Motor neuron (in vitro differentiated cells): Measurements from ENCODE around the gene TMEM256. TPM values are rescaled to one million over a fixed set of nuclear protein-coding genes. Genes with fewer than 3 reads are reported as not detected.
"Not testable (repeated sequence)": the region's sequence is repeated elsewhere in the genome, so short reads cannot be mapped to it uniquely, and the experiment has no call there.

Experiments used
- ATAC-seq, 8 experiments: fragments of 200-7000 bp; cut with Tn5 transposase; replicated peaks in 6 of 8; 2 replicates each; pipeline ENCODE4 v1.8.0; 2021; ENCODE audit warnings: mild to moderate bottlenecking in 8 of 8, moderate library complexity in 8 of 8
- H3K27ac ChIP-seq, 2 donors: fragments of 250-450 bp; sonication (Bioruptor Pico); 2 replicates each; pipeline ENCODE4 v1.9.0; 2021; ENCODE audit warnings: antibody characterized with exemption in 2 of 2, mild to moderate bottlenecking in 2 of 2, moderate library complexity in 1 of 2
- H3K4me1 ChIP-seq, 2 donors: fragments of 250-450 bp; sonication (Bioruptor Pico); replicated peaks in 1 of 2; 2 replicates each; pipeline ENCODE4 v1.6.1; 2021; ENCODE audit warnings: antibody characterized with exemption in 2 of 2, mild to moderate bottlenecking in 2 of 2, moderate library complexity in 1 of 2
- H3K4me3 ChIP-seq, 5 donors: fragments of 250-450 bp; sonication (Bioruptor Pico); 2 replicates each; pipeline ENCODE4 v1.9.0; 2021; ENCODE audit warnings: antibody characterized with exemption in 5 of 5, mild to moderate bottlenecking in 5 of 5, moderate library complexity in 4 of 5
- WGBS, 10 experiments: fragments of 450-650 bp; shearing (Covaris generic); methylation state at CpG; one replicate each; pipeline ENCODE4 v1.0.0; 2022; 5-methylcytosine and 5-hydroxymethylcytosine counted together
- in situ Hi-C, 9 experiments: fragments of 400-800 bp; cut with MboI; loops; one replicate each; pipeline ENCODE4 v1.15.0; 2021; ENCODE audit warnings: low sequenced_read_pairs in 9 of 9, low pct_unique_long_range_greater_than_20kb in 2 of 9; ENCODE audit not compliant: unreplicated experiment in 9 of 9
- total RNA-seq, 8 experiments: library from RNA; unstranded; fragments of 300-600 nt; gene quantifications; 2 replicates each; pipeline versions ENCODE4 v1.2.3 to v1.2.4, GENCODE V29; 2022

Gene TMEM256
- total RNA-seq, 8 experiments from 2014 or later: 50.7 to 141 (median 111) TPM

DNA sequence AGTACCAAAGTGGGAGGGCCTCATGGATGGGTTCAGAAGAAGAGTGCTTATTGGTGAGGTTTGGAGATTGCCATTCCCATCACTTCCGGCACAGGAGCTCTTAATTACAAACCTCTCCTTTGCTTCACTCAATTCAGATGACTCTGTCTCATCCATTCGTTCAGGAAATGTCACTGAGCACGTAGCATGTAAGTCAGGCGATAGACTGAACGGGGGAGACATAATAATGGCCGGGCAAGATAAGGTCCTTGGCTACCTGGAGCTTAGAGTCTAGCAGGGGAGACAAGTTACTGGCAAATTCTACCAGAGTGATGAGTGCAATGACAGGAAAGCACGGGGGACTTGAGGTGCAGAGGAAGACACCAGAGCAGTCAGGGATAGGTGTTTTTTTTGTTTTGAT, 37.9 kb downstream of the TMEM256 start:
- H3K4me1 ChIP-seq, H3K27ac ChIP-seq, H3K4me3 ChIP-seq, ATAC-seq, in situ Hi-C loops: not testable (repeated sequence)
- WGBS, 10 experiments: 60% methylated on average over 1 of the region's 7 CpGs; no CpG with 5 or more reads in 9 of the 10 experiments

DNA sequence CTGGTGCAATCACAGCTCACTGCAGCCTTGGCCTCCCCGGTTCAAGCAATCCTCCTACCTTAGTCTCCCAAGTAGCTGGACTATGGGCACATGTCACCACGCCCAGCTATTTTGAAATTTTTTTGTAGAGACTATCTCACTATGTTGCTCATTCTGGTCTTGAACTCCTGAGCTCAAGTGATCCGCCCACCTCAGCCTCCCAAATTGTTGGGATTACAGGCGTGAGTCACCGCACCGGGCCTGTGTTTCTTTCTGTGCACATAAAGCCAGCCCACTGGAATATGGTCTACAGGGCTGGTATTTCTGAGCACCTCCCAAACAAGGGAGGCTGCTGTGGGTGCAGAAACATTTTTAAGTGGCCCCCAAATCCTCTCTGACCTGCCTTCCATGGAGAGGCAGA, 40.6 kb downstream of the TMEM256 start:
- H3K27ac ChIP-seq: no peak overlapping the region
- peak in 2 of 8 experiments; percentile 41 to 67 for ATAC-seq
- in situ Hi-C loops: no loop called here
- WGBS, 10 experiments: 11 to 100% (median 93%) methylated on average over 1 to 6 of the region's 6 CpGs; no CpG with 5 or more reads in 2 of the 10 experiments
- no peak overlapping the region for H3K4me3 ChIP-seq
- peaks cover 4 to 5% of the 10 kb centered on the region in 2 donors for H3K4me1 ChIP-seq

DNA sequence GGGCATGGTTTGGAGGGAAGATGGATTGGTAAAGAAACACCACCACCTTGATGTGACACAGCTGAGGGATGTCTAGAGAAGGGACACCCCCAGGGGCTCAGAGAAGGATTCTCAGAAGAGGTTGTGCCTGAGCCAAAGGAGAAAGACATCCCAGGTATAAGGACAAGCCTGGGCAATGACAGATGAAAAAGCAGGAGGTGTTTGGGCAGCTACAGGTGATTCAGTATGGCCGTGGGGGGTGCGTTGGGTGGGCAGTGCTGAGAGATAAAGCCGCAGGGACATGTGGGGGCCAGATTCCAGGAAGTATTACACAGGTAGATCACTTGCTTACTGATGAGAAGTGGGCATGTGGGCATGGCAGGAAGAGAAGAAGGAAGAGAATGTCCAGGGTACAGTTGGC, 42.0 kb downstream of the TMEM256 start:
- no peaks in the 10 kb centered on the region for H3K4me1 ChIP-seq
- 18 to 65% (median 58%) methylated on average over 2 to 3 of the region's 3 CpGs; no CpG with 5 or more reads in 6 of the 10 experiments for WGBS, 10 experiments
- in situ Hi-C loops: no loop called here
- no peak overlapping the region for H3K27ac ChIP-seq
- H3K4me3 ChIP-seq: no peak overlapping the region
- ATAC-seq: no peak

DNA sequence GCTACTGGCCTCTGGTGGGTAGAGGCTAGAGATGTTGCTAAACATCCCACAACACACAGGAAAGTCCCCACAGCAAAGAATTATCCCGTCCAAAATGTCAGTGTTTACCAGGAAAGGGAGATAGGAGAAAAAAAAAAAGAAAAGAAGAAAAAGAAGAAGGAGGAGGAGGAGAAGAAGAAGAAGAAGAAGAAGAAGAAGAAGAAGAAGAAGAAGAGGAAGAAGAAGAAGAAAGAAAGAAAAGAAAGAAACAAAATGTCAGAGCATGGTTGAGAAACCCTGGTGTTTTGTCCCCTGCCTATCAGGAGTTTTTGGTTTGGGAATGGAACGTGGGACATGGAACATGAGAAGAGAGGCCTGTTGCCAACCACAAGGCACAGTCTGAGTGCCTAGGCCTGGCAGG, 46.5 kb downstream of the TMEM256 start:
- WGBS, 10 experiments: 8 to 100% (median 80%) methylated on average over 1 to 2 of the region's 2 CpGs; no CpG with 5 or more reads in 1 of the 10 experiments
- no peak overlapping the region for H3K4me3 ChIP-seq
- in situ Hi-C loops: no loop called here
- ATAC-seq: no peak
- no peak overlapping the region for H3K27ac ChIP-seq
- H3K4me1 ChIP-seq: peaks cover 25 to 40% of the 10 kb centered on the region in 2 donors

DNA sequence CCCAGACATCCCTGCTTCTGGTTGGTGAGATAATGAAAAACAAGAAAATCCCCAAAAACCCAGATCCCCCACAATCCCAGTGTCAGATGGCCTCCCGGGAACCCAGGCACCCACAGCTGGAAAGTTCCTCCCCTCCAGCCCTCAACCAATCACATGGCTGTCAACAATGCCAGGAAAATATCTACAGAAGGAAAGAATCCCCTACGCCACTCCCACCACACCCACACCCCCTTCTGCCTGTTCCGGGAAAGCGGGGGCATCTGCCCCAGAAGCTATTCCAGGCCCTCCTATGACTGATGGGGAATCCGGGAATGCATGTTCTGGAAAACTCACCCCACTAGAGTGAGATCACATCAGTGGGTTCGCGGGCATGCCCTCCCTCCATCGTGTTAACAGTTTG, 47.1 kb downstream of the TMEM256 start:
- H3K4me1 ChIP-seq: peaks cover 25 to 40% of the 10 kb centered on the region in 2 donors
- 40 to 91% (median 83%) methylated on average over 1 to 5 of the region's 8 CpGs; no CpG with 5 or more reads in 7 of the 10 experiments for WGBS, 10 experiments
- no peak overlapping the region for H3K27ac ChIP-seq
- H3K4me3 ChIP-seq: no peak overlapping the region
- ATAC-seq: no peak
- in situ Hi-C loops: no loop called here

DNA sequence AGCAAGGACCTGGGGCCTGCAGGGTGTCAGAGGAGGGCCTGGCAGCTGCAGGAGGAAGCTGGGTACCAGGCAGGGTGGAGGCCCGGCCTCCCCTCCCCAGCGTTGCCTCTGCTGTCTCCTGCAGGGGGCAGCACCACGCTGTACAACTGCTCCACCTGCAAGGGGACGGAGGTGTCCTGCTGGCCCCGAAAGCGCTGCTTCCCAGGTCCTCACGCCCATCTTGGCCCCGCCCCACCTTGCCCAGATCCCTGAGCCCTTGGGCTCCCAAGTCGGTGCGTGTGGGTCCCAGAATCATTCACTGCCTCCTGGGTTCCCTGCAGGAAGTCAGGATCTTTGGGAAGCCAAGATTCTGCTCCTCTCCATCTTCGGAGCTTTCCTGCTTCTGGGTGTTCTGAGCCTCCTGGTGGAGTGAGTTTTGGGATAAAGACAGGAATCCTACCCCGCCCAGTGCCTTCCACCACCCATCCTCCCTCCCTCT, 47.8 kb downstream of the TMEM256 start:
- peak in 5 of 8 experiments; percentile 2 to 46 (median 6) for ATAC-seq
- Histone ChIP-seq H3K4me1 (peaks cover 25 to 40% of the 10 kb centered on the region in 2 donors), H3K4me3 (no peak overlapping the region), H3K27ac (no peak overlapping the region)
- WGBS, 10 experiments: 13 to 26% methylated on average over 3 to 6 of the region's 12 CpGs; no CpG with 5 or more reads in 8 of the 10 experiments
- in situ Hi-C loops: no loop called here

DNA sequence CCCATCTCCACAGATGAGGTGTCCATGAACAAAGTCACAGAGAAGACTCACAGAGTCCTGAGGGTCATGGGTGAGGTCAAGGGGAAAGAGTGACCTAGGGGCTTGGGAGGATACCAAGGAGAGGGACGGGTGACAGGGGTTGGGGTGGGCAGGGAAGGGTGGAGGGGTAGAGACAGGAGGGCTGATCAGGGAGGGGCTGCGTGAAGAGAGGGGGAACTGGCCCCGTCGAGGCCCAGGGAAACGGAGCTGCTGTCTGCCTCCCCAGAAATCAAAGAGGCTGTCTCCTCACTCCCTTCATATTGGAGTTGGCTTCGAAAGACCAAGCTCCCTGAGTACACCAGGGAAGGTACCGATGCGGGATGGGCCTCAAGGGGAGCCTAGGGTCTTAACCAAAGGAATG, 48.3 kb downstream of the TMEM256 start:
- ATAC-seq: no peak
- Histone ChIP-seq H3K27ac (no peak overlapping the region), H3K4me3 (no peak overlapping the region), H3K4me1 (peaks cover 25 to 40% of the 10 kb centered on the region in 2 donors)
- in situ Hi-C loops: no loop called here
- 20% methylated on average over 2 of the region's 8 CpGs; no CpG with 5 or more reads in 9 of the 10 experiments for WGBS, 10 experiments

DNA sequence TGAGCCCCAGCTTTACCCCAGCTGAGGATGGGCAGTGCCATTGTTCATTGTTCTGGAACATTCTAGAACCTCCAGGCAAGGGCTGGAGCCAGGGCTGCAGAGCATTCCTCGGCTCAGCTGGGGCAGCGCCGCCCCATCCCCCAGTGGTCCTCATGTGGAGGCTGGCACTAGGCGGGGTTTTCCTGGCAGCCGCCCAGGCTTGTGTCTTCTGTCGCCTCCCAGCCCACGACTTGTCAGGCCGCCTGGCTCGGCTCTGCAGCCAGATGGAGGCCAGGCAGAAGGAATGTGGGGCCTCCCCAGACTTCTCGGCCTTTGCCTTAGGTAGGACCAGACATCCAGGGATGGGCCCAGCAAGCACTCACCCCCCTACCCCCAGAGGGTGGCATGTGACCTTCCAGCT, 48.8 kb downstream of the TMEM256 start, which contains the start of gene TMEM95:
TMEM95 (plus strand) TSS at position 104 of the 400 bp plus-strand sequence; CDS start at position 153, 49 bp downstream.
- WGBS, 10 experiments: 0 to 78% (median 10%) methylated on average over 1 to 7 of the region's 10 CpGs; no CpG with 5 or more reads in 6 of the 10 experiments
- Histone ChIP-seq H3K4me3 (peak within 1 kb of the TSS in 2 of 5 donors; percentile 4 to 13), H3K4me1 (peaks cover 25 to 40% of the 10 kb centered on the region in 2 donors), H3K27ac (no peak within 1 kb of the TSS)
- peak in 1 of 8 experiments; percentile 1 for ATAC-seq
- in situ Hi-C loops: no loop called here

DNA sequence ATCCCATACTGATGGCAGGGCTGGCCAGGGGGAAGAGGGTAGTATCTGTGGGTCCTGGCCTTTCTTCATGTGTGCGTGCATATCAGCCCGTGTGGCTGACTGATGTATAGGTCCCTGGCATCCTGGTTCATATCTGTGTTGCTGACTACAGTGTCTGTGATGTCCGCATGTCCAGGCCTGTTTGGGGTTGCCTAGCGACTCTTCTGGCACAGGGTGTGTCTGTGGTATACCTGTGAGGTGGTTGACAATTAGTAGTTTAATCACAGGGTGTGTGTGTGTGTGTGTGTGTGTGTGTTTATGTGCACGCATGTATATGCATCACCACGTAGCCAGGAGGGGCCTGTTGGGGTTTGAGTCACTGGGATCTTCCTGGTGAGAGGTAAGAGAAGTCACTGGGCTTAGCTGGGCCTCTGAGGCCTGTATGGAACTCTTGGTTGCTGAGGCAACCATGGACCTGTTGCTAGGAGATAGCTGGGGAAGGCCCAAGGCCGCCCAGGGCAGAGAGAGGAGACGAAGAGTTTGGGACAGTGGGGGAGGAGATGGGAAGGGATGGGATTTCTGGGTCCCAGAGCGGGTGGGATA, 49.5 kb downstream of the TMEM256 start:
- H3K4me1 ChIP-seq: peaks cover 31 to 46% of the 10 kb centered on the region in 2 donors

More for the DNA sequence above, 49.5 kb downstream of the TMEM256 start:
- peak in 5 of 8 experiments; percentile 8 to 33 (median 13) for ATAC-seq
- no peak overlapping the region for H3K27ac ChIP-seq
- H3K4me3 ChIP-seq: peak overlapping the region in 2 of 5 donors; percentile 4 to 13
- in situ Hi-C loops: no loop called here
- 20 to 100% (median 67%) methylated on average over 1 to 6 of the region's 9 CpGs; no CpG with 5 or more reads in 3 of the 10 experiments for WGBS, 10 experiments

Other genes starting within 250 kb of the TMEM256 start
- gene ASGR1, start 224.7 kb downstream of the TMEM256 start, total RNA-seq: 10 to 100 TPM in 4 of 8 experiments, 1 to 10 TPM in 4; 1.4 to 26.7 (median 10.1) TPM
- gene DLG4, start 184.3 kb downstream of the TMEM256 start, total RNA-seq: 10 to 100 TPM in 7 of 8 experiments, 1 to 10 TPM in 1; 5.6 to 91.4 (median 42.6) TPM
- 100 to 1,000 TPM in 7 of 8 experiments, 10 to 100 TPM in 1; 77.7 to 513 (median 215) TPM for gene ACADVL, start 184.2 kb downstream of the TMEM256 start, total RNA-seq
- 10 to 100 TPM; 31.3 to 63.1 (median 40.6) TPM for gene DVL2, start 169.6 kb downstream of the TMEM256 start, total RNA-seq
- gene PHF23, start 164.6 kb downstream of the TMEM256 start, total RNA-seq: 10 to 100 TPM; 25.2 to 63.1 (median 49.4) TPM
- gene GABARAP, start 161.6 kb downstream of the TMEM256 start, total RNA-seq: 100 to 1,000 TPM; 336 to 734 (median 573) TPM
- gene CTDNEP1, start 152.4 kb downstream of the TMEM256 start, total RNA-seq: 10 to 100 TPM; 36.5 to 94.1 (median 56.7) TPM
- 10 to 100 TPM; 30.5 to 62.7 (median 51.5) TPM for gene ELP5, start 151.9 kb downstream of the TMEM256 start, total RNA-seq
- gene CLDN7, start 141.6 kb downstream of the TMEM256 start, total RNA-seq: 1 to 10 TPM in 4 of 8 experiments, under 1 TPM in 4; 0.32 to 3.7 (median 0.99) TPM
- 1 to 10 TPM in 1 of 8 experiments, under 1 TPM in 7; 0.20 to 1.4 (median 0.38) TPM for gene SLC2A4, start 122.4 kb downstream of the TMEM256 start, total RNA-seq
- 1 to 10 TPM in 3 of 8 experiments, under 1 TPM in 5; 0.09 to 2.4 (median 0.51) TPM for gene YBX2, start 109.5 kb downstream of the TMEM256 start, total RNA-seq
- gene EIF5A, start 96.5 kb downstream of the TMEM256 start, total RNA-seq: 100 to 1,000 TPM; 104 to 785 (median 231) TPM
- 10 to 100 TPM; 35.1 to 61.1 (median 52.0) TPM for gene GPS2, start 88.7 kb downstream of the TMEM256 start, total RNA-seq
- 10 to 100 TPM; 11.4 to 44.6 (median 27.1) TPM for gene NEURL4, start 74.8 kb downstream of the TMEM256 start, total RNA-seq
- gene ACAP1, start 67.6 kb downstream of the TMEM256 start, total RNA-seq: 10 to 100 TPM in 6 of 8 experiments, 1 to 10 TPM in 2; 4.9 to 36.4 (median 11.4) TPM
- 10 to 100 TPM in 1 of 8 experiments, 1 to 10 TPM in 7; 4.0 to 14.5 (median 6.1) TPM for gene KCTD11, start 51.9 kb downstream of the TMEM256 start, total RNA-seq
- under 1 TPM in 6 of 8 experiments, not detected in 2; 0.11 to 0.57 (median 0.32) TPM for gene TMEM95, start 48.9 kb downstream of the TMEM256 start, total RNA-seq
- 1 to 10 TPM; 1.3 to 8.6 (median 2.4) TPM for gene TNK1, start 23.0 kb downstream of the TMEM256 start, total RNA-seq
- 10 to 100 TPM in 4 of 8 experiments, 1 to 10 TPM in 4; 3.8 to 24.8 (median 12.4) TPM for gene PLSCR3, start 9.6 kb downstream of the TMEM256 start, total RNA-seq
- 10 to 100 TPM in 7 of 8 experiments, 1 to 10 TPM in 1; 3.7 to 27.8 (median 18.1) TPM for gene NLGN2, start 3.7 kb upstream of the TMEM256 start, total RNA-seq
- under 1 TPM in 1 of 8 experiments, not detected in 7; 1.00 TPM for gene SPEM1, start 16.2 kb upstream of the TMEM256 start, total RNA-seq
- gene SPEM2, start 21.5 kb upstream of the TMEM256 start, total RNA-seq: under 1 TPM in 3 of 8 experiments, not detected in 5; 0.24 to 0.43 (median 0.40) TPM
- gene SPEM3, start 24.8 kb upstream of the TMEM256 start, total RNA-seq: 1 to 10 TPM in 1 of 8 experiments, under 1 TPM in 5, not detected in 2; 0.13 to 1.0 (median 0.32) TPM
- gene TMEM102, start 31.3 kb upstream of the TMEM256 start, total RNA-seq: 1 to 10 TPM in 6 of 8 experiments, under 1 TPM in 2; 0.33 to 5.4 (median 1.7) TPM
- 10 to 100 TPM in 4 of 8 experiments, 1 to 10 TPM in 2, under 1 TPM in 2; 0.61 to 17.4 (median 7.1) TPM for gene FGF11, start 35.4 kb upstream of the TMEM256 start, total RNA-seq
- 10 to 100 TPM in 1 of 8 experiments, 1 to 10 TPM in 7; 2.2 to 13.0 (median 8.0) TPM for gene CHRNB1, start 41.0 kb upstream of the TMEM256 start, total RNA-seq
- gene ZBTB4, start 75.5 kb upstream of the TMEM256 start, total RNA-seq: 10 to 100 TPM in 7 of 8 experiments, 1 to 10 TPM in 1; 9.8 to 36.2 (median 13.4) TPM
- gene SLC35G6, start 77.3 kb upstream of the TMEM256 start, total RNA-seq: 1 to 10 TPM in 4 of 8 experiments, under 1 TPM in 4; 0.49 to 1.9 (median 0.86) TPM
- gene POLR2A, start 80.3 kb upstream of the TMEM256 start, total RNA-seq: 100 to 1,000 TPM in 2 of 8 experiments, 10 to 100 TPM in 6; 26.0 to 137 (median 43.8) TPM
- gene TNFSF12, start 145.0 kb upstream of the TMEM256 start, total RNA-seq: 1 to 10 TPM in 3 of 8 experiments, under 1 TPM in 4, not detected in 1; 0.22 to 2.9 (median 0.93) TPM
- 1 to 10 TPM; 1.2 to 8.1 (median 2.0) TPM for gene TNFSF13, start 154.7 kb upstream of the TMEM256 start, total RNA-seq
- gene SENP3, start 157.8 kb upstream of the TMEM256 start, total RNA-seq: 10 to 100 TPM; 37.9 to 75.0 (median 50.2) TPM
- gene CD68, start 175.5 kb upstream of the TMEM256 start, total RNA-seq: 10 to 100 TPM in 1 of 8 experiments, 1 to 10 TPM in 4, under 1 TPM in 3; 0.58 to 15.7 (median 2.5) TPM
- gene MPDU1, start 179.8 kb upstream of the TMEM256 start, total RNA-seq: 100 to 1,000 TPM in 1 of 8 experiments, 10 to 100 TPM in 7; 36.6 to 109 (median 71.4) TPM
- 1 to 10 TPM; 1.4 to 3.9 (median 2.2) TPM for gene SOX15, start 186.0 kb upstream of the TMEM256 start, total RNA-seq
- gene FXR2, start 210.8 kb upstream of the TMEM256 start, total RNA-seq: 10 to 100 TPM; 33.0 to 53.4 (median 46.1) TPM
- 100 to 1,000 TPM in 2 of 8 experiments, 10 to 100 TPM in 6; 66.9 to 115 (median 84.4) TPM for gene SAT2, start 223.7 kb upstream of the TMEM256 start, total RNA-seq
- 10 to 100 TPM in 1 of 8 experiments, 1 to 10 TPM in 4, under 1 TPM in 2, not detected in 1; 0.54 to 26.2 (median 1.7) TPM for gene SHBG, start 226.0 kb upstream of the TMEM256 start, total RNA-seq
- 10 to 100 TPM in 3 of 8 experiments, 1 to 10 TPM in 4, under 1 TPM in 1; 0.31 to 43.9 (median 8.4) TPM for gene ATP1B2, start 246.8 kb upstream of the TMEM256 start, total RNA-seq